NCI-H1694 treated with DMSO at 0.1 percent for 48 hours (cell line): Measurements from ENCODE around the gene SASH3.
"Not testable (repeated sequence)": the region's sequence is repeated elsewhere in the genome, so short reads cannot be mapped to it uniquely, and the experiment has no call there.

Experiments
- DNase-seq: peaks from one replicate; lab custom pipeline; 2025; lab: John Stamatoyannopoulos, UW

SASH3 gene

DNA sequence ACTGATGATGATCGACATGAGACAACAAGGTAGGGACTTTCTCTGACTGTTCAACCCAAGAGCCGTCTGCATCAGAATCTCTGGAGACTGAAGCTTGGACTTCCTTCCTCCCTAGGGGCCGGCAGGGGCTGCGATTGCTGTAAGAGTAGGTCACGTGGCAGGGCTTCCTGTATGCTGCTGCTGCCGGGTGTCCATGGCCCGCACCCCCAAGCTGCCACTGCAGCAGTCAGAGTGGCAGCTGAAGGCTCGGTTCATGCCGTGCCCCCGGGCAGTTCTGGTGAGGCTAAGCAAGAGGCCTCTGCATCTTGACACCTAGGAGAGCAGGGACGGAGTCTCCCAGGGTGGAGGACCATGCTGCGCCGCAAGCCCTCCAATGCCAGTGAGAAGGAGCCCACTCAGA, at the start of gene SASH3:
TSS of gene SASH3 (plus strand) at position 203 of the 400 bp plus-strand sequence. CDS start at position 352, 149 bp downstream.
- no peak for DNase-seq

- DNase-seq: no peak
Observed at GRCh38 chrX:129731228-129731627, 48.5 kb upstream of the SASH3 start.

- no peak for DNase-seq
Observed at GRCh38 chrX:129732857-129733256, 46.9 kb upstream of the SASH3 start.

- no peak for DNase-seq
Observed at GRCh38 chrX:129733335-129733734, 46.4 kb upstream of the SASH3 start.

DNA sequence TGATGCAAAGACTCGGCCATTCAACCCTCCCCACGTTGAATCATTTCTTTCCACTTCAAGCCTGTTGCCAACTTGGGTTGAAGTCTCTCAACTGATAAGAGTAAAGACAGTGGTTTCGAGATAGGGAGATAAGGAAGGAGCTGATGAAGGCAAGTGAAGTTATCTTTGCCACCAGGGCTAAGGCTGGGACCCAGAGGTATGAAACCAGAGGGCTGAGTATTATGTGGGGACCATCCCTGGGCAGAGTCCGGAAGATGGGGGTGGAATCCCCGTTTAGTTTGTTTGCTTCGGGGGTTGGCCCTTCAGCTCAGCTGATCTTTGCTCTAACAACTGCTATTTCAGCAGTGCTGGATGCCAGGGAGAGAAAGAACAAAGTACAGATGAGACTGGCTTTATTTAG, 43.3 kb upstream of the SASH3 start:
- no peak for DNase-seq

- DNase-seq: no peak
Observed at GRCh38 chrX:129737916-129738315, 41.8 kb upstream of the SASH3 start.

DNA sequence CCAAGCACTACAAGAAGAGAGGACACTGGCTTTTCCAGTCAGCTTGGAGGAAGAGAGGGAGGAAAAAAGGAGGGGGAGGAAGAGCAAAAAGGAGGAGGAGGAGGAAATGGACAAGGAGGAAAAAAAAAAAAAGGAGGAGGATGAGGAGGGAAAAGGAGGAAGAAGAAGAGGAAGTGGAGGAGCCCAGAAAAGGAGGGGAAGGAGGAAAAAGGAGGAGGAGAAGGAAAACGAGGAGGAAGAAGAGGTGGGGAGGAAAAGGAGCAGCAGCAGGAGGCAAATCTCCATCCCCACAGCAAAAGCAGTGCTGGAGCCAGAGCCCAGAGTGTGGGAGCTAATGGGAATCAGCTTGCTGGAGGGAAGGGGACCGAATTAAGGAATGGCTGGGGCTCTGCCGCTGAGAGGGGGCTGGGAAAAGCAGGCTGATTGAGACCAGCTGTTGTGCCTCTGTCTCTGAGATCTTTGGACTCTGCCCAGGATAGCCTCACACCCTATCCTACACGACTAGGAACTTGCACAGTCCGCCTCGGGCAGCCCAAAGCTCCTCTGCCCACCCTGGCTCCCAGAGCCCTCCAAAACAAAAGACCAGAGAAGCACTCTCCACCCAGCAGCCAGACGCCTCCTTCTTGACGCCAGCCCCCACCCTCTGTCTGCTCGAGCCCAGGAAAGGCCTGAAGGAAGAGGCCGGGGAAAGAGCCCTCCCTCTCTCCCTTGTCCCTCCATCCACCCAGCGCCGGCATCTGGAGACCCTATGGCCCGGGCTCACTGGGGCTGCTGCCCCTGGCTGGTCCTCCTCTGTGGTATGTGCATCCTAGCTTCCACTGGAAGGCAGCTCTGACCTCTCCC, 41.1 kb upstream of the SASH3 start, which contains the start of gene XPNPEP2:
TSS of gene XPNPEP2 (plus strand) at position 514 of the 843 bp plus-strand sequence. CDS start at position 749, 235 bp downstream.
- DNase-seq: no peak

DNA sequence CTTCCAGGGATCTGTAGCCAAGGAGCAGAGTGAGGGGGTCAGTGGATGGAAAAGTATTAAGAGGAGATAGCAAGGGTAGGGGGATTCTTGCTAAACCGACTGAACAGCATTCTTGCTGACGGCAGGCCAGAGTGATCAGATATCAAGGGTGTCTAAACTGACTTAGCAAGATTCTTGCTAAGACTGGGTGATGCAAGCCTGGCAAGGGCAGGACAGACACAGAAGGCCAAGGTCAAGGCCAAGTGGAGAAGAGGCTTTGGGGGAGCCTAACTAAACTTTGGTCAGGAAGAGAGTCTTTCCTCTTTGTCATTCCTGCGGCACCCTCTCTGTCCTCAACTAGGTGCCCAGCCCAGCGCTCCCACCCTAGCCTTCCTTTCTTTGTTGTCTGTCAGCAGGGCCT, 40.2 kb upstream of the SASH3 start:
- DNase-seq: no peak

GRCh38 chrX:129741880-129742758, 37.6 kb upstream of the SASH3 start:
- no peak for DNase-seq

DNA sequence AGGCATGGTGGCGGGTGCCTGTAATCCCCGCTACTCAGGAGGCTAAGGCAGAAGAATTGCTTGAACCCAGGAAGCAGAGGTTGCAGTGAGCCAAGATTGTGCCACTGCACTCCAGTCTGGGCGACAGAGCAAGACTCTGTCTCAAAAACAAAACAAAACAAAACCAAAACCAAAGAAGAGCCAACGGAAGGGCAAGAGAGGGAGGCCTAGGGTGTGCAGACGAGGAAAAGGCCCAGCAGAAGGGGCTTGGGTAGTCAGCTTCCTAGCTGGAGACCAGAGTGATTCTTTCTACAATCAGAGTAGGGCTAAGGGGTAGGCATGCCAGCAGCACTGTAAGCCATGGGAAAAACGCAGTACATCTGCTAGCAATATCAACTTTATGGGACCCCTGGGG, 37.0 kb upstream of the SASH3 start:
- DNase-seq: not testable (repeated sequence)

DNA sequence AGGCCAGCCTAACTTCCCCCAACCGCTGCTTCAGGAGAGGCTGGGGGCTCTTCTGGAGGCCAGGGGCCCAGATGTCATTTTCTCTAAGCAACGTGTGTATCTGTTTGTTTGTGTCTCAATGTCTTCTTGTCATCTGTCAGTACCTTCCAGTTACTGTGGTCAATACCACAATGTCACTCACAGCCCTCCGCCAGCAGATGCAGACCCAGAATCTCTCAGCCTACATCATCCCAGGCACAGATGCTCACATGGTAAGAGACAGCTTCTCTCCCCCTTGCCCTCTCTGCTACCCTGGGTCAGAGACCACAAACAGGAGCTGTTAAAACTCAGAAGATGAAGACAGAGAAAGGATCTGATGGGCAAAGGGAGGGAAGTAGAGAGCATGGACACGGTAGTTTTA, 35.9 kb upstream of the SASH3 start:
- no peak for DNase-seq

GRCh38 chrX:129744861-129745321, 34.9 kb upstream of the SASH3 start:
- DNase-seq: no peak

DNA sequence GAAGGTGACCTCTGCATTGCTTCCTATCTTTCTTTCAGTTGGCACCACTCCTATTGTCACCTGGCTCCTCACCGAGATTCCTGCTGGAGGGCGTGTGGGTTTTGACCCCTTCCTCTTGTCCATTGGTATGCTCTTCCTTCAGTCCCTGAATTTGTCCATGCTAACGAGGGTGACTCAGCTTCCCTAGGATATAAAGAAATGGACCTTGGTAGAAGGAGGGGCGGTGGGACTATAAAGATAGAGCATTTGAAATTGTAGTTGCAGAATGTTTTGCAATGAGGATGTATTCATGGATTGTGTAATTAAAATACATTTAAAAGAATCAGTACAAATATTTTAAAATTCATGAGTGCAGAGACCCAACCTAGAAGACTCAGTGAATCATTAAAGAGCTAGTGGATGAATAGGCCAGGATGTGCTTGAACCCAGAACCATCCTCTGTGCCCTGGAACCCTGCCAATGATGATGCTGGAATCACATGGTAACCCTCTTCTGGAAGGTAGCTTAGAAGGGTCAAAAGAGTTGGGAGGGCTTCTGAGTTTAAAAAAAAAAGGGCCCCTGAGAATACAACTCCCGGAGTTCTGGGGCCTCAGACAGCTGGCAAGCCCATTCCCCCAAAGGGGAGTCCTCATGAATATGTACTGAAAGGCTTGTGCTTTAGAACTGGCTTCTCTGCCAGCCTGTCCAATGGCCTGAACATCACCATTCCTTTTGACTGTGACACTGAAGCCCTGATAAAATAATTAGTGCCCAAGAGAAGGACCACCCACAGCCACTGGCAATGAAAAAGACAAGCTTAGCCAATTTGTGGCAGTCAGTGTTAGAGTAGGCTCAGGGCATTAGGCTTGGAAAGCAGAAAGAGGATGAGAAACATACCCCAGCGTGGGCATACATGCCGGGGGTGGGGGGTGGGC, 32.9 kb upstream of the SASH3 start:
- DNase-seq: no peak

DNA sequence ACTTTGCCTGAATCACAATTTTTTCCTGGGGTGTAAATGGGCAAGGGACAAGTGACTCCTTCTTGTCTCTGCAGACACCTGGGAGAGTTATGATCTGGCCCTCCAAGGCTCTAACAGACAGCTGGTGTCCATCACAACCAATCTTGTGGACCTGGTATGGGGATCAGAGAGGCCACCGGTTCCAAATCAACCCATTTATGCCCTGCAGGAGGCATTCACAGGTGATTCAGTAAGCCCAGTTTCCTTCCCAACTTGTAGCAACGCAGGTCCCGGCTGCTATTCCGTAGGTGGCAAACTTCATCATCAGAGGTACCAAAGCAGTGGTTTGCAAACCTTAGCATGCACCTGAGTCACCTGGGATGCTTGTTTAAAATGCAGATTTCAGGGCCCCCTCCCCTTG, 32.2 kb upstream of the SASH3 start:
- DNase-seq: no peak

DNA sequence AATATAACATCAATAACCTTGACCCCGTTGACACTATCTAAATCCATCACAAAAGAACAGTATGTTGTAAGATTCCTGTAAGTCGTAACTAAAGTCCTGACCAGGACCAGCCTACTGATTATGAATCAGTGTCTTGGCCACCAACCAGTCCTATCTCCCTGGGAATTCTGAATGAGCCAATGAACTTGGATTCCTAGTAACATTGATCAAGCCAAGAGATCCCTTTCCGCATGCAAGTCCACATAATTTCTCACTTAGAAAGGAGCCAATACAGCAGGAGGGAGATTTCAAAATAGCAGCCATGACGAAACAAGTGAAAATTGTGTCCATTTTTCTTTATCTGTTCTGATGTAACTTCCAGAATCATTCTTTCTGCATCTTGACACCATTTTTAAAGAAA, 31.4 kb upstream of the SASH3 start:
- no peak for DNase-seq

GRCh38 chrX:129749069-129749468, 30.7 kb upstream of the SASH3 start:
- no peak for DNase-seq

- DNase-seq: no peak
Observed at GRCh38 chrX:129750971-129751370, 28.8 kb upstream of the SASH3 start.

DNA sequence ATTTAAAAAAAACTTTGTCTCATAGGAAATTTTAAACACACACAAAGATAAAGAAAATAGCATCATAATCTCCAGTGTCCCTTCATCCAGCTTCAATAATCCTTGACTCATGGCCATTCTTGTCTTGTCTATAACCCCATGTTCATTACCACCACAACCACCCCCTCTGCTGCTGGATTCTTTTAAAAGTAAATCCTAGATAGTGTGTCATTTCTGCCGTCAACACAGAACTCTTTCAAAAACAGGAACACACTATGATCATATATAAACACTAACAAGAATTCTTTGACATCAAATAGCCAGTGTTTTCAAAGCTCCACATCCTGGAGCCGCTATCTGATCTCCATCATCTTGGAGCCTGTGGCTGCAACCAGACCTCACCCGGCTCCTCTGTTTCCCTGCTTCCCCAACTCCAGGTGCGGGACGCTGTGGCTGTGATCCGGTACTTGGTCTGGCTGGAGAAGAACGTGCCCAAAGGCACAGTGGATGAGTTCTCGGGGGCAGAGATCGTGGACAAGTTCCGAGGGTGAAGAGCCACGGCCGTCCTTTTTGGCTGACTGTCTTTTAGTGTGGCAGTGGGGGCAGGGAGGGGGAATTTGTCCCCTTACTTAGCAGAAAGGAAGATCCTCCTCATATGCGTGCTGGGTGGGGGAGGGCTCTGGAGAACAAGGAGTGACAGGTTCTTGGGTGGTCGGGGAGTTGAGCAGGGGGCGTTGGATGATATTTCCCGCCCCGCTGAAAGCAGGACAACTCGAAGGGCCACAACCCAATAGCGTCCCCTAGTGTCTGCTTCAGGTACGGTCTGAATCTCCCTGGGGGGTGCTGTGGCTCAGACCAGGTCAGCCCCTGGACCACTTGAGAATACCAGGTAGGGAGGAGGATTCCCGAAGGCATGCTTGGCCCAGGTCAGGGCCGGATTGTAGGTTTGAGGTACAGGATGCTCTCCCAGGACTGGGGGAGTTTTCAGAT, 25.4 kb upstream of the SASH3 start:
- DNase-seq: no peak

DNA sequence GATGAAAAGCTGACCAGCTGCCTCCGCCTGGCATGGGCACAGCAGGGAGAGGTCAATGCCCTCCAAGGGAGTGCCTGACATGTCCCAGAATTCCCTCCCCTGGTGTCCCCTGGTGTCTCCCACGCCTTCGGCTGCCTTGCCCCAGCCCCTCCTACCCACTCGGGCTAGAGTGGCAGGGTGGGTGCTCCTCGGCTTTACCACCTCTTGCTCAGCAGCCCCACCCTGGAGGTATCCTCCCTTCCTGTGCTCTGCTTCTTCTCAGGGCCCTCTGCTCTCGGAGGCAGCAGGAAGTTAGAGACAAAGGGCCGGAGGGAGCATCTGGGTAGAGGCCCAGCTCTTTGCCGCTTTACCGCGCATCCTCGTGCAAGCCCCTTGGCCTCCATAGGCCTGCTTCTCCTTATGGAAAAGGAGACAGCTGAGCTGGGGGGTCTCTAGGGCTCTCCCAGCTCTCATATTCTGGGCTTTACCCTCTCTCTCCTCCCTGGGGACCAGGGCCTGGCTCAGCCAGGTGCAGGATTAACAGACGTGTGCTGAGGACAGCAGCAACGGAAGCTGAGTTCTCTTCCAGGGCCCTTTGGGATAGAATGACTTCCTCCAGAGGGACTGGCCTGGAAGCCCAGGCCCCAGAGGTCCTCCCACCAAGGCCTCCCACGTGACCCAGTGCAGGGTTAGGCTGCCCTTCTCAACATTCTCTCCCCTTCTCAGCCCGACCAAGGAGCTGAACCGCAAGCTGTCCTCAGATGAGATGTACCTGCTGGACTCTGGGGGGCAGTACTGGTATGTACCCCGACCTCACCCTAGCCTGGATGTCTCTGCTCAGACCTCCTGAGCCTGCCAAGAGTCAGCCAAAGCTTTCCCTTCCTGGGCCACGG, 23.7 kb upstream of the SASH3 start:
- DNase-seq: no peak
